GM18951 (cell line): ENCODE measurements around the gene ILF3.

ENCODE experiments used
- POLR2A ChIP-seq: IDR thresholded peaks from 4 replicates; pipeline ENCODE4 v1.6.1; 2011; ENCODE audit warnings: mild to moderate bottlenecking; ENCODE audit not compliant: insufficient read length, insufficient read depth; ENCODE audit errors: extremely low read depth
- in situ Hi-C: fragments of 300-500 bp; cut with MboI; formaldehyde crosslinking; loops from one replicate; pipeline ENCODE4 v1.12.0; 2022; ENCODE audit warnings: low sequenced_read_pairs, mixed read lengths, inconsistent platforms; ENCODE audit not compliant: unreplicated experiment

ILF3 gene

DNA sequence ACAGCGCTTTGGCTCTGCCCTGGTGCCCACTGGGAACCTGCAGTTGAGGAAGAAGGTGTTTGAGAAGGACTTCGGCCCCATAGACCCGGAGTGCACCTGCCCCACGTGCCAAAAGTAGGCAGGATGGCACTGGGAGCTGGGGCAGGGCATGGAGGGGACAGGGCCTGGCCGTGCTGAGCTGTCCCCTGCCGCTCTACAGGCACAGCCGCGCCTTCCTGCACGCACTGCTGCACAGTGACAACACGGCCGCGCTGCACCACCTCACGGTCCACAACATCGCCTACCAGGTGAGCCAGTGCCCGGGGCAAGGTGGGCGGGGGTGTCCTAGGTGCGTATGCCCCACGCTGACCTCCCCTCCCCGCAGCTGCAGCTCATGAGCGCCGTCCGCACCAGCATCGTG is 58.6 kb downstream of the ILF3 start:
- in situ Hi-C loops: loop anchor here (10.0 kb wide), 1 partner anchor 142 kb away; no protein-coding TSS in a partner anchor

DNA sequence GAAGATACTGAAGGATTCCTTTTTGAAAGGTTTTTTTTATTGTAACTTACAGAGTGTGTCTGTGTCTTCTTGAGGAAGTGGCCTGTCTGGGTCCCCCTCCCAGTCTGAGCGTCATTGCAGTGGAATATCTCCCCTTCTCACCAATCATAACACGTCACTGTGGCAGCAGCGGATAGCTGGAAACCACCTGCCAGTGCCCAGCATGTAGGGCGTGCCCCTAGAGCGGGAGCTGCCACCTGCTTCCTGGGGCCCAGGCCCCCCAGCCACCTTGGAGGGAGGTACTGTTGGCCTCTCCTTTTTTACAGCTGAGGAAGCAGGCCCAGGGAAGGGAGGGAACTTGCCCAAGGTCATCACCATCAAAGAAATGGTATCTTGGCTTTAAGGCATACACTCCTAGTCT is 59.2 kb downstream of the ILF3 start:
- TF ChIP-seq POLR2A: no peak
- in situ Hi-C loops: loop anchor here (10.0 kb wide), 1 partner anchor 141 kb away; no protein-coding TSS in a partner anchor

More for the DNA sequence above, 58.6 kb downstream of the ILF3 start:
- TF ChIP-seq POLR2A: no peak

DNA sequence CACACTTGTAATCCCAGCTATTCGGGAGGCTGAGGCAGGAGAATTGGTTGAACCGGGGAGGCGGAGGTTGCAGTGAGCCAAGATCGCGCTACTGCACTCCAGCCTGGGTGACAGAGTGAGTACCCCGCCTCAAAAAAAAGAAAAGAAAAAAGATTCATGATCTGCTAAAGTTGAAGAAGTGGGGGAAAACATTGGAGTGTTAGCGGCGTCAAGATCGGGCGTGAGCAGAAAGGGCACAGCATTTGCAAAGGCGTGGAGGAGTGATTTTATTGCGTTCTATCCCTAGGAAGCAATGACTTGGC is 62.9 kb downstream of the ILF3 start:
- TF ChIP-seq POLR2A: no peak
- in situ Hi-C loops: loop anchor here (10.0 kb wide), 1 partner anchor 138 kb away; no protein-coding TSS in a partner anchor

DNA sequence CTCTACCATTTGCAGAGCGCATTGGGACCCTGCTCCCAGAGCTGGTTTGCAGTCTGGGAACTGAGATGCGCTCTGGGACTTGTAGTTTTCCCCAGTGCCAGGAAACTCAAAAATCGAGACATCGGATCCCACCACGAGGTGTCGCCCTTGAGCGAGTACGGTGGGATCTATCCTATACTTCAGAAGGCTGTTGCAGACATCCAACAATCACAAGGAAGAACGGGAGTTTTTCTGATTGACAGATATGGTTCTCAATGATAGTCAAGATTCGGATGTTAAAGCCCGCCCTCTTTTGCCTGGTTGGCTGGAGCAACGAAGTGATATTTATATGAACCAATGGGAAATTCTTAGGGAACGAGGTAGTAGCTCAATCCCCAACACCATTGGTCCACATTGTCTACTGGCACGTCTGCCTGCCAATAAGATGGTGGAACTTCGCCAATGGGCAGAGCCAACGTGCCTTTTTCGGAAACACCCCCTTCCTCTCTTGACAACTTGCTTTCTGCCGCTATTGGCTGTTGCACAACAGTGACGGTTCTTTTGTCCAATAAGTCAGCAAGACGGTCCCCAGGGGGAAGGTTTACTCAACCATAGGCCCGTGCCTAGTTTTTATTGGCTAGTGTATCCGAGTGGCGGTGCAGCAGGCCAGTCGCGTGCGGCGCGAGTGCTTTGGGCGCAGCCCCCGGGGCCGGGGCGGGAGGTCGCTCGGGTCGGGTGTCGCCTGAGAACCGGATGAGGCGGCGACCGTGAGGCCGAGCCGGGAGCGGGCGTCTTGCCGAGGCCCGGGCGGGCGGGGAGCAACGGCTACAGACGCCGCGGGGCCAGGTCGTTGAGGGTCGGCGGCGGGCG is 63.4 kb downstream of the ILF3 start, which contains the start of gene DNM2:
Gene DNM2, plus strand, starts transcription at position 724 of the 849 bp plus-strand sequence. CDS start 164 bp downstream, outside the sequence.
- in situ Hi-C loops: loop anchor here (10.0 kb wide), 1 partner anchor 137 kb away; no protein-coding TSS in a partner anchor
- peak; percentile 90 for TF ChIP-seq POLR2A

DNA sequence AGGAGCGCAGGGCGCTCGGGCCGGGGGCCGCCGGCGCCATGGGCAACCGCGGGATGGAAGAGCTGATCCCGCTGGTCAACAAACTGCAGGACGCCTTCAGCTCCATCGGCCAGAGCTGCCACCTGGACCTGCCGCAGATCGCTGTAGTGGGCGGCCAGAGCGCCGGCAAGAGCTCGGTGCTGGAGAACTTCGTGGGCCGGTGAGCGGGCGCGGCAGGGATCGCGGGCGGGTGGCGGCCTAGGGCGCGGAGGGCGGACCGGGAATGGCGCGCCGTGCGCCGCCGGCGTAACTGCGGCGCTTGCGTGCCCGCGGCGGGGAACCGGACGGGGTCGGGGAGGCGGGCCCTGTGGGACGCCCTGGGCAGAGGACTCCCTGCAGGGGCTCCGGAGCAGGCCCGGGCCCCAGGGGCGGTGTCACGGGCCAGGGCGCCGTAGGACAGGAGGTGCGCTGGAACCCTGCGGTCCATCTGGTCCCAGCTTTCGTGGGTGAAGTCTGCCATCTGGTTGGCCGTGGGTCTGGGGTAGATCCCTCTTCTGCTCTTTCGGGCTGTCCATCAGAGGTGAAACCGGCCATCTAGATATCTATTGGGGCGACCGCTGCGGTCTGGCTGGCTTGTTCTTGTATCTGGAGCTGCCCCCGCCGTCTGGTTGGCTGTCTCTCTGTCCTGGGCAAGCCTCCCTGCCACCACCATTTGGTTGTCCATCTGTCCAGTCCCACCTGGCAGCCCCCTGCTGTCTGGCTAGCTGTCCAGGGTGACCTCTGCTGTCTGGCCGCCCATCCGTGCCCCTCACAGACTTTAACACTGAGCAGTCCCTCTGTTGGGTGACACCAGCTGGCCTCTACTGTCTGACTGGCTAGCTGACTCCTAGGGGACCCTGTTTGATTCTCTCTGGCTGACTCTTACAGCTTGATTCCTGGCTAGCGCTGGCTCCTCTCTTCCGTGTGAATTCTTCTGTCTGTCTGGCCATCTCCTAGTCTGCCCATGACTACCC is 64.4 kb downstream of the ILF3 start:
- in situ Hi-C loops: loop anchor here (10.0 kb wide), 1 partner anchor 136 kb away; no protein-coding TSS in a partner anchor
- peak; percentile 41 for TF ChIP-seq POLR2A

DNA sequence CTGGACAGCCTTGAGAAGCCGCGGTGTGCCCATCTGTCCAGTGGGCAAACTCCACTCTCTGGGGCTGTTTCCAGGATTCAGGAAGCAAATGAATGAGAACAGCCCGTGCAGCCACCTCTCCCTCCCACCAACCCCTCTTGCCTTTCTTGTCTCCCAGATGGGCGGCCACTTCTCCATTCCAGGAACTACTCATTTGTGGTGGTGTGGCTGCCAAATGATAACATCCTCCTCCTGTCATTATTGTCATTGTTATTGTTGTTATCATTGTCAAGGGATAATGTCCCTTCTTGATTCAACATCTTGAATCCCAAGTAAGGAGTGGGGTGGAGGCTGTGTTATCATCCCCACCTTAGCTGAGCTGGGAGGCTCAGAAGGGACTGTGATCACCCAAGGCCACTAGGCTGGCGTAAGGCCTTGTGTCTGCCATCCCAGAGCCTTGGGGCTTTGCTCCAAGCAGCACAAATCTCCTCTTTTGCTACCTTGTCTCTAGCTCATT is 65.4 kb downstream of the ILF3 start:
- in situ Hi-C loops: loop anchor here (10.0 kb wide), 1 partner anchor 135 kb away; no protein-coding TSS in a partner anchor
- TF ChIP-seq POLR2A: no peak

DNA sequence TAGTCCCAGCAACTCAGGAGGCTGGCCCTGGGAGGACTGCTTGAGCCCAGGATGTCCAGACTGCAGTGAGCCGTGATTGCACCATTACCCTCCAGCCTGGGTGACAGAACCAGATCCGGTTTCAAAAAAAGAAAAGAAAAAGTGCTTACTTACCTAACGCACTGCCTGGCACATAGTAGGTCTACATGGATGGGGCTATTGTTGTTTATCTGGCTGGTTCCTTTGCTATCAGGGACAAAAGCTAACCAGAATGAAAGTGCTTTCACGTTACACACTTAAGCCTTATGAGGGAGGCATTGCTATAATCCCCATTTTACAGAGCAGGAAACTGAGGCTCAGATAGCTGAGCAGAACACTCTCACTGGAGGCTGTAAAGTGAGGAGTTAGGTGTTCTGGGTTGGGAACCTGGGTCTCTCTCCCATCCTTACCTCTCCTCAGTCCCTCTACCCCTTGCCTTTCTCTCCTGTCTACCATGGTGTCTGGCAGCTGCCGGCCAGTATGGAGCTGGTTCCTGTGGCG is 66.5 kb downstream of the ILF3 start:
- no peak for TF ChIP-seq POLR2A
- in situ Hi-C loops: no loop called here

DNA sequence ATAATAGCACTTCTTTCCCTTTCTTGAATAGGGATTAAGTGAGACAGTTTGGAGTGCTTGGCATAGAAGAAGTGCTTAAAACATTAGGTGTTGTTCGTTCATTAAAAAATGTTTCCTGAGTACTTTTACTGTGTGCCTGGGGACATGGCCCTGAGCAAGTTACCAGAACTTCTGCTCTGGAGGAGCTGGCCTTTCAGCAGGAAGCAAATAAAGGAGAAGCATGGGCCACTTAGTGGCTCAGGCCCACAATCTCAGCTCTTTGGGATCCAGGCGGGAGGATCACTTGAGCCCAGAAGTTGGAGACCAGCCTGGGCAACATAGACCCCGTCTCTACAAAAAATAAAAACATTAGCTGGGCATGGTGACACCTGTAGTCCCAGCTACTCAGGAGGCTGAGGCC is 69.4 kb downstream of the ILF3 start:
- in situ Hi-C loops: no loop called here
- TF ChIP-seq POLR2A: no peak

DNA sequence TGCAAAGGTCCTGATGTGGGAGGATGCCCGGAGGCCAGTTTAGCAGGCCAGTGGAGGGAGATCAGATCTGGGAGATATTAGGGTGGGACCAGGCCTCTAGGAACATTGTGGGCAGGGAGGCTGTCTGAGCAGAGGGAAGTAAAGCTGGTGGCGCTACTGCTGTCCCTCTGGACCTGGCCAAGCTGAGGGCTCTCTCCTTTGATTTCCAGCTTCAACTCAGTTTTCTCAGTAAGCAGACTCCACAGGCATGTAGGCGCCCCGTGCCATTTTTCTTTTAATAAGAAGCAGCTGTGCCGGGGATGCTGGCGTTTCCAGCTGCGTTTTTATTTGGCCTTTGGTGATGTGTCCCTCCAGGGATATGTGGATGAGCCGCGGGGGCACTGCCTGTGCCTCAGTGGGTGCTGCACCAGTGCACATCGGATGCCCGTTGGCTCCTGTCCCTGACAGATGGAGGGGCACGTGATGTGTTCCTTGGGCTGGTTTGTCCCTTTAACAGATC is 70.5 kb downstream of the ILF3 start:
- no peak for TF ChIP-seq POLR2A
- in situ Hi-C loops: no loop called here

DNA sequence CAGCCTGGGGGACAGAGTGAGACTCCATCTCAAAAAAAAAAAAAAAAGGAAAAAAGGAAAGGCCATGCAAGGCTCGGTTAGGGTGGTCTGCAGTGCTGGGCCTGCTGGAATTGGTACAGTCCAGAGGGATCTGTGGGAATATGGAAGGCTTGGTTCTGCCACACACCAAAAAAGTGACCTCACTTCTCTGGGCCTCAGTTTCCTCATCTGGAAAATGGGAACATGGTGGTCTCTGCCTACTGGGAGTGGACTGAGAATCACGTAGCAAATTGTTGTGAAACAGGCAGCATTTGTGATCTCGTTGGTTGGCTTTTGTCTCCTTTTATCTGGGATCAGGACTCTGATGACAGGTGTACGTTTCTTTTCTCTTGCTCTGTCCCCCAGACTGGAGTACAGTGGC is 71.3 kb downstream of the ILF3 start:
- in situ Hi-C loops: no loop called here
- no peak for TF ChIP-seq POLR2A

DNA sequence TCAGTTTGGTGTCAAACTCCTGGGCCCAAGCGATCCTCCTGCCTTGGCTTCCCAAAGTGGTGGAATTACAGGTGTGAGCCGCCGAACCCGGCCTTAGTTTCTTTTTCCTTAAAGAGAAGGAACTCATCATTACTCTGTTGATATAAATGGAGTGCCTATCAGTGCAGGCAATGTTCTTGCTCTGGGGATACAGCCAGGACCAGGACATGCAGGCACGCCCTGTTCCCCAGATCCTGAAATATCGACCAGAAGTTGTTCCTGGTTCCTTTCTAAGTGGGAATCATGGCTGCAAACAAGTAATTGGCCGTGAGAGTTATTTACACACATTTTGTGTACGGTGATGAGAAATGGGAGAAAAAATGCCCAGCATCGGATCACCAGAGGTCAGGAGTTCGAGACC is 72.1 kb downstream of the ILF3 start:
- in situ Hi-C loops: no loop called here
- no peak for TF ChIP-seq POLR2A

DNA sequence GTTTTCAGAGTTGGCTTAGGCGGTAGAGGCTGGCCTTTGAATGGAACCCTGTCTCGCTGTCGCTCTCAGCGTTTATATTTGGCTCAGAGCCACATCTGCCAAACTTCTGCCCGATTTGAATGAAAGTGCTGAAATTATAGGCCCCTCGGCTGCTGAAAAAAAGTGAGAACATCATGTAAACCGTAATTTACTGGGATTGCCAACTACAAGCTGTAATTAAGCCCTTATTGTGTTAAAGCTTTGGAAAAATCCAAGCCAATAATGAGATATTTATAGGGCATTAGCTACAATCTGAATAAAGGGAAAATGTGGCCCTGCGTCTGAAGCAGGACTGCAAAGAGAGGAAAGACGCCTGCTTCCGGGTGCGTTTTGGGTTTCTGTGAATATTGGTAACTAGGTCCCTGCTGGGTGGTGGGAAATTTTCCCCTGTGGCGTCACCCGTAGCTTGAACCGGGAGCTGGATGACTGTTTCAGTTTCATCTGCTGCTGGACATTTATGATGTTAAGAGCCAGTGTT is 73.6 kb downstream of the ILF3 start:
- TF ChIP-seq POLR2A: no peak
- in situ Hi-C loops: no loop called here
